Osteoblast (primary cell): Measurements from ENCODE around the gene FBXO44. TPM values are rescaled to one million over a fixed set of nuclear protein-coding genes. Genes with fewer than 3 reads are reported as not detected.
A peak's percentile ranks its signal among the peaks of the same experiment; 100 is the strongest.

ENCODE experiments used
- DNase-seq: peaks from one replicate; pipeline ENCODE4 v3.0.0; 2011; ENCODE audit warnings: low spot score, mixed read lengths; ENCODE audit not compliant: insufficient read length; ENCODE audit errors: missing footprints
- H2AFZ ChIP-seq: 2 replicates; pipeline ENCODE4 v1.6.0; 2011; ENCODE audit warnings: mild to moderate bottlenecking, low read length
- H3K27ac ChIP-seq: 2 replicates; pipeline ENCODE4 v1.5.1; 2011; ENCODE audit warnings: mild to moderate bottlenecking, low read depth, low read length, moderate library complexity
- H3K27me3 ChIP-seq: 2 replicates; pipeline ENCODE4 v1.6.0; 2012; ENCODE audit warnings: mild to moderate bottlenecking, control low read depth, inconsistent platforms, low read length, moderate library complexity; ENCODE audit not compliant: insufficient read depth
- H3K36me3 ChIP-seq: 2 replicates; pipeline ENCODE4 v1.5.1; 2011; ENCODE audit warnings: mild to moderate bottlenecking, low read length, control low read depth, moderate library complexity; ENCODE audit not compliant: insufficient read depth
- H3K4me1 ChIP-seq: 2 replicates; pipeline ENCODE4 v1.5.1; 2011; ENCODE audit warnings: mild to moderate bottlenecking, low read length, control low read depth, moderate library complexity; ENCODE audit not compliant: insufficient read depth
- H3K4me2 ChIP-seq: 2 replicates; pipeline ENCODE4 v1.6.0; 2011; ENCODE audit warnings: mild to moderate bottlenecking, low read length; ENCODE audit not compliant: insufficient read depth
- H3K4me3 ChIP-seq: fragments of 200-600 bp; sonication (generic); 3 replicates; pipeline ENCODE4 v1.5.1; 2012; ENCODE audit warnings: mild to moderate bottlenecking, low read length, inconsistent platforms; ENCODE audit not compliant: insufficient read depth
- H3K79me2 ChIP-seq: 2 replicates; pipeline ENCODE4 v1.6.0; 2012; ENCODE audit warnings: mild to moderate bottlenecking, low read length, control low read depth, inconsistent platforms; ENCODE audit not compliant: insufficient read depth
- H3K9me3 ChIP-seq: 2 replicates; pipeline ENCODE4 v1.5.1; 2011; ENCODE audit warnings: low read depth, low read length, control low read depth
- H4K20me1 ChIP-seq: 2 replicates; pipeline ENCODE4 v1.6.0; 2012; ENCODE audit warnings: mild to moderate bottlenecking, low read length, control low read depth; ENCODE audit not compliant: insufficient read depth
- total RNA-seq: library from RNA; depleted of rRNA; stranded (reverse); fragments of >200 nt; gene quantifications from 2 replicates; pipeline ENCODE4 v1.2.3, GENCODE V29; 2012
- TF ChIP-seq, protein P1 (sequence below): IDR thresholded peaks from 2 replicates; pipeline ENCODE4 v1.5.1; 2011; ENCODE audit warnings: mild to moderate bottlenecking, low read depth, low read length, moderate library complexity; ENCODE audit errors: extremely low read depth

FBXO44 gene
- total RNA-seq, 1 donor: 16.3 TPM

DNA sequence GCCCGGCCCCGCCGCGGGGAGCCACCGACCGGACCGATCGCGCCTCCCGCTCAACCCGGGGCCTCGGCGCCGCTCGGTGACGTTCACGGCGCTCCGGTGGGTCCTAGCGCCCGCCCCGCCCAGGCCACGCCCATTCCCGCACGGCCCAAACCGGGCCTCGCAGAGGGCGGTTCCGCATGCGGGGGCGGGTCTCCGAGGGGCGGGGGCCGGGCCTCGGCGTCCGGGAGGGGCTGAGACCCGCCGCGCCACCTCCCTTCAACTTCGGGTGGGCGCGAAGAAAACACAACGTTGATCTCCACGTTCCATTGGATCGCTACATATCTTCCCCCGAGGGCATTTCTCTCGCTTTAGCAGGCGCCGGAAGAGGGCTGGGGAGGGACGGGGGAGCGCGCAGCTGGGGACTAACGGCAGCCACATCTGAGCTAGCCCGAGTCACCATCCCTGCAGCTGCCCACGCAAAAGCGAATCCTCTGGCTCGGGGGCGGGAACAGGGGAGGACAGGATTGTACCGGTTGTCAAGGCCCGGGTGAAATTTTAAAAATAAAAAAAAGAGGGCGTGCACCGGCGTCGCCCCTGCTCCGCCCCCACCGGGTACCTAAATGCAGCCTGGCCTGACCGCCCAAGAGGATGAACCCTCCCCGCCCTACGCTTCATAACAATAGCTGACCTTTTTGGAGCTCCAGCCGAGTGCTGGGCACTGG lies 26.5 kb downstream of the FBXO44 start, which contains the start of gene MAD2L2:
MAD2L2 (minus strand) TSS at position 78 of the 701 bp plus-strand sequence. CDS start 547 bp downstream, outside the sequence.
- Histone ChIP-seq H3K4me3 (peak within 1 kb of the TSS; percentile 93), H3K9me3 (no peaks in the 10 kb centered on the region), H4K20me1 (no peaks in the 10 kb centered on the region), H2AFZ (peak within 1 kb of the TSS; percentile 89), H3K27me3 (peaks cover 6% of the 10 kb centered on the region), H3K27ac (peak within 1 kb of the TSS; percentile 71), H3K36me3 (peaks cover 3% of the 10 kb centered on the region), H3K4me1 (peaks cover 16% of the 10 kb centered on the region), H3K4me2 (peak within 1 kb of the TSS; percentile 92), H3K79me2 (peaks cover 3% of the 10 kb centered on the region)
- TF ChIP-seq, protein P1, sequence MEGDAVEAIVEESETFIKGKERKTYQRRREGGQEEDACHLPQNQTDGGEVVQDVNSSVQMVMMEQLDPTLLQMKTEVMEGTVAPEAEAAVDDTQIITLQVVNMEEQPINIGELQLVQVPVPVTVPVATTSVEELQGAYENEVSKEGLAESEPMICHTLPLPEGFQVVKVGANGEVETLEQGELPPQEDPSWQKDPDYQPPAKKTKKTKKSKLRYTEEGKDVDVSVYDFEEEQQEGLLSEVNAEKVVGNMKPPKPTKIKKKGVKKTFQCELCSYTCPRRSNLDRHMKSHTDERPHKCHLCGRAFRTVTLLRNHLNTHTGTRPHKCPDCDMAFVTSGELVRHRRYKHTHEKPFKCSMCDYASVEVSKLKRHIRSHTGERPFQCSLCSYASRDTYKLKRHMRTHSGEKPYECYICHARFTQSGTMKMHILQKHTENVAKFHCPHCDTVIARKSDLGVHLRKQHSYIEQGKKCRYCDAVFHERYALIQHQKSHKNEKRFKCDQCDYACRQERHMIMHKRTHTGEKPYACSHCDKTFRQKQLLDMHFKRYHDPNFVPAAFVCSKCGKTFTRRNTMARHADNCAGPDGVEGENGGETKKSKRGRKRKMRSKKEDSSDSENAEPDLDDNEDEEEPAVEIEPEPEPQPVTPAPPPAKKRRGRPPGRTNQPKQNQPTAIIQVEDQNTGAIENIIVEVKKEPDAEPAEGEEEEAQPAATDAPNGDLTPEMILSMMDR: no peak
- peak; percentile 99 for DNase-seq

DNA sequence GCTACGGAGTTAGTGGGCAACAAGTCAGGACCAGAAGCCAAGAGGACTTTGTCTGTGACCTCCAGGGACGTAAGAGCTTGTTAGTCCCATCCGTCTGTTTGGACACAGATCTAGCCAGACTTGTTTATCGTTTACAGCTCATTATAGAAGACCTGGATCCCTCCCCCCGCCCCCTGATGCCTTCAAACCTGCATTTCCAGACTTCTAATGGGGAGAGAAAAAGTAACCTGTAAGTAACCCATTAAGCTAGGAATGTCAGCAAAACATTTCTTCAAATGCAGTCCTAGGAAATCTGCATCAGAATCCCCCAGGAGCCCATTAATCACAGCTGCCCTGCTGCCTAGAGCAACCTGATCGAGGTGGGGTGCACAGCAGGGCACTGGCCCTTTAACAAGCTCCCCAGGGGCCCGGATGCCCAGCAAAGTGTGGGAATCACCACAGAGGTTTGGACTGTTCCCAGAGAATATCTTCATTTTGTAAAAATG lies 27.7 kb downstream of the FBXO44 start:
- peaks cover 16% of the 10 kb centered on the region for H3K4me1 ChIP-seq
- peak overlapping the region; percentile 92 for H3K4me2 ChIP-seq
- peaks cover 1% of the 10 kb centered on the region for H3K36me3 ChIP-seq
- TF ChIP-seq, protein P1: no peak
- peaks cover 3% of the 10 kb centered on the region for H3K79me2 ChIP-seq
- peak; percentile 81 for DNase-seq
- no peaks in the 10 kb centered on the region for H3K9me3 ChIP-seq
- no peak overlapping the region for H3K27ac ChIP-seq
- peaks cover 7% of the 10 kb centered on the region for H3K27me3 ChIP-seq
- H4K20me1 ChIP-seq: no peaks in the 10 kb centered on the region
- peak overlapping the region; percentile 37 for H2AFZ ChIP-seq
- no peak overlapping the region for H3K4me3 ChIP-seq

DNA sequence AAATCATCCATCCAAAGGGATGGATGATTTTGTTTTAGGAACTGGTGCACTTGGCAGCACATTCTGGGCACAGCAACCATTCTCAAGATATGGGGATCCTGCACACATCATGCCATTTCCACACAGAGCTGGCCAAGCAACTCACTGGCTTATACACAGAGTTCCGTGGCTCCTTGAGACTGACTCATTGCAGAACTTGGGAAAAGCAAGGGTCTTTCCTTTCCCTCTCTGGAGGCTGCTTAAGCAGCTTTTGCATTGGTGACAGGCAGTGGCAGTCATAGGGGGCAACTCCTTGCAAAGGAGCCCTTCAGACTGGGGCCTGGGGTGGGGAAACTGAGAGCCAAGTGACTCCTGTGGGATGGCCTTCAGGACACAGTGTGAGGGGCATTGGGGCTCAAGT lies 28.1 kb downstream of the FBXO44 start:
- Histone ChIP-seq H3K36me3 (no peaks in the 10 kb centered on the region), H3K27me3 (peaks cover 9% of the 10 kb centered on the region), H3K4me1 (peaks cover 16% of the 10 kb centered on the region), H3K4me3 (no peak overlapping the region), H3K9me3 (no peaks in the 10 kb centered on the region), H3K4me2 (peak overlapping the region; percentile 92), H4K20me1 (no peaks in the 10 kb centered on the region), H3K27ac (no peak overlapping the region), H3K79me2 (peaks cover 3% of the 10 kb centered on the region), H2AFZ (no peak overlapping the region)
- DNase-seq: peak; percentile 87
- TF ChIP-seq, protein P1: no peak

DNA sequence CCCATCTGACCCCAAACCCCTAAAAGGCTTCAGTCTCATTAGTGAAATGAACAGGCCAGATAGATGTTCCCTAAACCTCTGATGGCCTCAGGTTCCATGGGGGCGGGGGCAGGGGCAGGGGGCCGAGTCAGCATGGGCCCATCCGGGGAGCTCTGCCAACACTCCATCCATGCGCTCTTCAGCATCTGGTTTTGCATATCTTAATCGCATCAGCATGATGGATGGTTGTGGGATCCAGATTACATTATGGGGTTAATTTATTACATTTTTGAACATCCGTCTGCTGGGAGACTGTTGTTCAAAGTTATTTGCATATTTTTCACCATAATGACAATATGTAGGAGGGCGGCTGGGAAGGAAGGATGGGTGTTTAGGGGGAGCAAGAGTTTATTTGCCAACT lies 29.4 kb downstream of the FBXO44 start:
- Histone ChIP-seq H3K36me3 (no peaks in the 10 kb centered on the region), H2AFZ (no peak overlapping the region), H3K79me2 (peaks cover 3% of the 10 kb centered on the region), H3K27me3 (peaks cover 13% of the 10 kb centered on the region), H3K4me3 (no peak overlapping the region), H4K20me1 (no peaks in the 10 kb centered on the region), H3K27ac (no peak overlapping the region), H3K4me1 (peaks cover 16% of the 10 kb centered on the region), H3K9me3 (no peaks in the 10 kb centered on the region), H3K4me2 (no peak overlapping the region)
- TF ChIP-seq, protein P1: no peak
- DNase-seq: no peak
